GM19238 (cell line): ENCODE results near the gene ARHGEF17.

Source experiments
- DNase-seq: peaks from one replicate; pipeline ENCODE4 v3.0.0; 2011; ENCODE audit warnings: low spot score; ENCODE audit not compliant: insufficient read length

ARHGEF17 gene

DNA sequence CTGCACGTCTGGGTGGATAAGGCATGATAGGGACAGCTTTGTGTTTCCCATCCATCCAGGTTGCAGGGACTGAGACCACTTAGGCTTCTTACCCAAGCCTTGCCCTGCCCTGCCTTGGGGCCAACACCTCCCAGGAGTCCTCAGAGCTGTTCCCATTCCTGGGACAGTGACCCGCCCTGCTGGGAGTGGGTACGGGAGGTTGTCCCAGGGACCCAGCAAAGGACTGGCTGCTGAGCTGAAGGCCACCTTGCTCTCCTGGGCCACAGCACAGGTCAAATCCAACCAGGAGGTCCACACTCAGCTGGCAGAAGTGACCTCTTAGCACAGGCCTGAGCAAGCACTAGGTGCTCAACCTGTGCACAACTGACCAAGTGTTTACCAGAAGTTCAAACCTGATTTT is 16.9 kb upstream of the ARHGEF17 start:
- no peak for DNase-seq

DNA sequence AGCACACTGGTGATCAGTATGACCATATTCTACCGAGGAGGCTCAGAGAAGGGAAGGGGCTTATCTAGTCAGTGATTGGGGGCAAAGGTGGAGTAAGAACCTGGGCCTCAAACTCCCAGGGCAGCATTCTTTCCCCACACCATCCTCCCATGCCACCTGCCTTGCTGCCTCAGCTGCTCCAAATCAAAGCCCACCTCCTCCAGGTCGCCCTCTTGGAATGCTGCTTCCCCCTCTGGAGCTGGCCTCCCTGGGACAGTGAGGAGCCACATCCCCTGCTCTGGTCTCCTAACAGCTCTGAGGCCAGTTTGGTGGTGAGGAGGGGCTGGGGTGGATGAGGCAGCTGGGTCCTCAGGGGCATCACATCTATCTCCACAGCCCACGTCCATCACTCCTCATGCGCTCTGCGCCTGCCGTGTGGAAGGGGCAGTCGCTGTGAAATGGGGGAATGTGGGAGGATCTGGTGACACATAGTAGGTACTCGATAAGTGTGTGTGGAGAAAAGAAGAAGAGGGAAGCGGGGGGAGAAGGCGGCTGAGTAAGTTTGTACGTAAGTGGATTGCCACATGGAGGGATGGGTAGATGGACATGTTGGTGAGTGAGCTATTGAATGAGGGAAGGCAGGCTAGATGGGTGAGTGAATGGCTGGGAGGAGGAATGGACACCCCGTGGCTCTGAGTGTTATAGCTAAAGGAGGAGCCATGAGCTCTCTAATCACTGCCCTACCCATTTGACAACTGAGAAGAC is 16.1 kb upstream of the ARHGEF17 start:
- no peak for DNase-seq

DNA sequence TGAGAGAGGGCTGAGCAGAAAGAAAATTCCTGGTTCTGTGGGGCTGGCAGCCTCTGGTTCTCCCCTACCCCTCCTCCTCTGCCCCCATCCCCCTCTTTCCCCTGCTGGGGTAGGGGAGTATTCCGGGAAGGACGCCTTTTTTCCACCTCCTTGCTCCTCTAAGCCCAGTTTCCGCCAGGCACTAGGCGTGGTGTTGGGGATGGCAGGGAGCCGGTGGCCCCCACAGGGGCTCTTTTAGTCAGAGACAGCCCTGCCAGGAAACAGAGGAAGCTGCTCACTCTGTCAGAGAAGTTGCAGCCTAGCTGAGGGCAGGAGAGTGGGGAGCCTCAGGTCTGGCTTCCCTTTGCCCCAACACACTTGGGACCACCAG is 15.6 kb upstream of the ARHGEF17 start:
- DNase-seq = no peak

DNA sequence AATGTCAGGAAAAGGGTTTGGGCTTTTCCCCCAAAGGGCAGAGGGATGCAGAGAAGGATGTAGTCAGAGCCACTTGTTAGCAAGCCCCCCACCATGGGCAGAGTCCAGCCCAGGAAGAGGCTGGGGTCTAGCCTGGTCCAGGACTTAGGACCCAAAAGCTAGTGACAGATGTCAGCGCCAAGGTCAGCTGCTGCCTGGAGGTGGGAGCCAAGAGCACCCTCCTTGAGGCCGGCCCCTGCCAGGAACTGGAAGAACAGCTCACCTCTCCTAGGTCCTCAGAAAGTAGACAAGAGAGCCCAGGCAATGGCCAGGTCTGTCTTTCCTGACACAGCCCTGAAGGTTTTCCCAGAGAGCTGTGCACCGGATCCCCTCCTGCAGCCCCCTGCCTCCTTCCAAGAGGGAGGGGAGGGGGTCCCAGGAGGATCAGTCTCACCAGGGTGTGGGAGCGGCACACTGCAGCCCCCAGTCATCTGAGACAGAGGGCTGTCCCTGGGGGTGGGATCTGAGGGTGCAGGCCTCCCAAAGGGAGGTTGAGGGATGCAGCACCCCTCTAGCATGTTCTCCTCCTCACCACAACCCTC is 14.6 kb upstream of the ARHGEF17 start:
- no peak for DNase-seq

DNA sequence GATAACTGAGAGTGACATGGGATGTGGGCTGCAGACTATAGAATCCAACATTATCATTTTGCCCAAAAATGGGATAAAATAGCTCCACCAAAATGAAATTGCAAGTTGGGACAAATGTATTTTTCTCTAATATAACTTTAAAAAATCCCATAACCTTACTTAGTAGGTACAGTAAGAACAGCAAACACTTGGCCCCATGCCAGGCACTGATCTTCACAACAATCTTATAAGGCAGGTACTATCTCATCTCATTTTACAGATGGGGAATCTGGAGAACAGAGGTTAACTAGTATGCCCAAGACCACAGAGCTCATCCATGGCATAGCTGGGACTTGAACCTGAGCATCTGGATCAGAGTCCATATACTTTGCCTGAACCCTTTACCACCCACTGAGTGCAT is 13.5 kb upstream of the ARHGEF17 start:
- no peak for DNase-seq

DNA sequence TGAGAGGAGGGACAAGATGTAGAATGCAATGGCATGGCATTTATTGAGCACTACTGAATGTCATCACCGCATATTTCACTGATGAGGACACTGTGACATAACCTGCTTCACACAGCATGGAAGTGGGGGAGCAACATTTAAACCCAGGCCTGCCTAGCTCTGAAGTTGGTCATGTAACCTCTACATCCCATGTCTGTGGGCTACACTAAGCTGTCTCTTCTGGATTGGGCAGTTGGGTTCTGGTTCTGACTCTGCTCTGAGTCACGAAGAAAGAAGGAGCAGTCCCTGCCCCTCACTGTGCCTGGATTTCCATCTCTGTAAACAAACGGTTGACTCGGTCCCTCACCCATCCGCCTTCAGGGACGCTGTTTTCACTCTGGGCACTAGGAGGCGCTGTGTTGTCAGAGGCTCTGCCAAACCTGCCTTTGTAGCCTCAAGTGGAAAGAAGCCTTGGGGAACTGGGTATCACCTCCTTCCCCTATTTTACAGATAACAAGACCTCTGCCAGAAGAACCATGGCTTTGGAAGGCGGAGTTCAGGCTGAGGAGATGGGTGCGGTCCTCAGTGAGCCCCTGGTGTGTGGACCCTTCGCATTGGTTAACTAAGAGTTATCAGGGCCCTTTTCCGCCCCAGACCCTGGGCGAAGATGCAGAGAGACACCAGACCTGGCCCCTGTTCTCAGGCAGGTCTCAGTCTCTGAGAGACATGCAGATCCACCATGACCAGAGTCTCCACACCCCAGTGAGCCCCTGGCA is 12.7 kb upstream of the ARHGEF17 start:
- DNase-seq = peak; percentile 75

DNA sequence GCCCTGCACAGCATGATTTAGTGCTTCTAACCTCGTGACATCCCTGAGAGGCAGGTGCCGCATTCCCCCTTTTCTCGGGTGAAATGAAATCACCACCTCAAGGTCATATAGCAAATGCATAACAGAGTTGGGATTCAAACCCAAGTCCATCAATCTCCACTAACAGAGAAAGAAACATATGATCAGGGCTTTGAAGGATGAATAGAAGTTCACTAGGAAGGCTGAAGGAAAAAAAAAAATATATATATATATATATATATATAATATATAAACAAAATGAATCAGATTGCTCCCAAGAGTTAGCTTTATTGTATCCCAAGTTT is 12.1 kb upstream of the ARHGEF17 start:
- no peak for DNase-seq

DNA sequence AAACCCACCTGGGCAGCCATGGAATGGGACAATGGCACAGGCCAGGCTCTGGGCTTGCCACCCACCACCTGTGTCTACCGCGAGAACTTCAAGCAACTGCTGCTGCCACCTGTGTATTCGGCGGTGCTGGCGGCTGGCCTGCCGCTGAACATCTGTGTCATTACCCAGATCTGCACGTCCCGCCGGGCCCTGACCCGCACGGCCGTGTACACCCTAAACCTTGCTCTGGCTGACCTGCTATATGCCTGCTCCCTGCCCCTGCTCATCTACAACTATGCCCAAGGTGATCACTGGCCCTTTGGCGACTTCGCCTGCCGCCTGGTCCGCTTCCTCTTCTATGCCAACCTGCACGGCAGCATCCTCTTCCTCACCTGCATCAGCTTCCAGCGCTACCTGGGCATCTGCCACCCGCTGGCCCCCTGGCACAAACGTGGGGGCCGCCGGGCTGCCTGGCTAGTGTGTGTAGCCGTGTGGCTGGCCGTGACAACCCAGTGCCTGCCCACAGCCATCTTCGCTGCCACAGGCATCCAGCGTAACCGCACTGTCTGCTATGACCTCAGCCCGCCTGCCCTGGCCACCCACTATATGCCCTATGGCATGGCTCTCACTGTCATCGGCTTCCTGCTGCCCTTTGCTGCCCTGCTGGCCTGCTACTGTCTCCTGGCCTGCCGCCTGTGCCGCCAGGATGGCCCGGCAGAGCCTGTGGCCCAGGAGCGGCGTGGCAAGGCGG is 11.4 kb upstream of the ARHGEF17 start:
- DNase-seq = no peak

DNA sequence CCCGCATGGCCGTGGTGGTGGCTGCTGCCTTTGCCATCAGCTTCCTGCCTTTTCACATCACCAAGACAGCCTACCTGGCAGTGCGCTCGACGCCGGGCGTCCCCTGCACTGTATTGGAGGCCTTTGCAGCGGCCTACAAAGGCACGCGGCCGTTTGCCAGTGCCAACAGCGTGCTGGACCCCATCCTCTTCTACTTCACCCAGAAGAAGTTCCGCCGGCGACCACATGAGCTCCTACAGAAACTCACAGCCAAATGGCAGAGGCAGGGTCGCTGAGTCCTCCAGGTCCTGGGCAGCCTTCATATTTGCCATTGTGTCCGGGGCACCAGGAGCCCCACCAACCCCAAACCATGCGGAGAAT is 10.9 kb upstream of the ARHGEF17 start:
- no peak for DNase-seq

DNA sequence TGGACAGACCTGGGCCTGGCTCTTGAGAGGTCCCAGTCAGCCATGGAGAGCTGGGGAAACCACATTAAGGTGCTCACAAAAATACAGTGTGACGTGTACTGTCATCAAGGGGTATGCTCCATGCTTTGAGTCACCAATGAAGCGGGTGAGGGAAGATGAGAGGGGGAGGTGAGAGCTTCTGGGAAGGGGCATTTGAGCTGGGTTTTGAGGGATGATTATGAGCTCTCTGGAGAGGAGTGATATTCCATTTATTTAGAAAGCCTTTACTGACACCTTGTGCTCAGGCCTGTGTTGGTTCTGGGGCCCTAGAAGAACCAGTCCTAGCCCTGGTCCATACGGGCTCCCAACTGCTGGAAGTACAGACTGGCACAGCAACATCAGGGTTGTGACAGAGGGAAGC is 10.4 kb upstream of the ARHGEF17 start:
- no peak for DNase-seq

DNA sequence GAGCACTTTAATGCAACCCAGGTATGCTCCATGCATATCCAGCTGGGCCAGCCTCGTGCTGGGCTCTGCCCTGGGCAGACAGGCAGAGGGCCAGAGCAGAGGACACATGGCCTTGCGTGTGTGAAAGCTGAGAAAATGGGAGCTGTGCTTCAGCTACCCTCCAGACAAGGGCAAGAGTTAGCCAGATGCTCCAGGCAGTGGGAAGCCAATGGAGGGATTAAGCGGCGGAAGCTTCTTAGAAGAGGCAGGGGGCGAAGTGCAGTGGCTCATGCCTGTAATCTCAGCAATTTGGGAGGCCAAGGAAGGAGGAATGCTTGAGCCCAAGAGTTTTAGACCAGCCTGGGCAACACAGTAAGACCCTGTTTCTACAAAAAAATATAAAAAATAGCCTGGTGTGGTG is 9.8 kb upstream of the ARHGEF17 start:
- DNase-seq = no peak

DNA sequence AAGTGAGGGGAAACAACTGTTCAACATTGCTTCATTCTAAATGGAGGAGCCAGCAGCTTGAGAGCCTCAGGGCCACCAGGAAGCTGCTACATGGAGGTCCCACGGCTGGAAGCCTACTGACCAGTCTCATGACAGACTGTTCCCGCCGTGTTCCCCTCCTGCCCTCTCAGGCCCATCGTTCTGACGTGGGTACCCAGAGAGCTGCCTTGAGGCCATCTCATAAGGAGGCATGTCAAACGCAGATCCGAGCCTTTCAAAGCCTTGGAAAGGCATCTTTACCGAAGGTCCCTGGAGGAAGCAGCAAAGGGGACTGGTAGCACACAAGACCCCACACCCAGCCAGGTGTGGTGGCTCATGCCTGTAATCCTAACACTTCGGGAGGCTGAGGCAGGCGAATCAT is 8.3 kb upstream of the ARHGEF17 start:
- no peak for DNase-seq

DNA sequence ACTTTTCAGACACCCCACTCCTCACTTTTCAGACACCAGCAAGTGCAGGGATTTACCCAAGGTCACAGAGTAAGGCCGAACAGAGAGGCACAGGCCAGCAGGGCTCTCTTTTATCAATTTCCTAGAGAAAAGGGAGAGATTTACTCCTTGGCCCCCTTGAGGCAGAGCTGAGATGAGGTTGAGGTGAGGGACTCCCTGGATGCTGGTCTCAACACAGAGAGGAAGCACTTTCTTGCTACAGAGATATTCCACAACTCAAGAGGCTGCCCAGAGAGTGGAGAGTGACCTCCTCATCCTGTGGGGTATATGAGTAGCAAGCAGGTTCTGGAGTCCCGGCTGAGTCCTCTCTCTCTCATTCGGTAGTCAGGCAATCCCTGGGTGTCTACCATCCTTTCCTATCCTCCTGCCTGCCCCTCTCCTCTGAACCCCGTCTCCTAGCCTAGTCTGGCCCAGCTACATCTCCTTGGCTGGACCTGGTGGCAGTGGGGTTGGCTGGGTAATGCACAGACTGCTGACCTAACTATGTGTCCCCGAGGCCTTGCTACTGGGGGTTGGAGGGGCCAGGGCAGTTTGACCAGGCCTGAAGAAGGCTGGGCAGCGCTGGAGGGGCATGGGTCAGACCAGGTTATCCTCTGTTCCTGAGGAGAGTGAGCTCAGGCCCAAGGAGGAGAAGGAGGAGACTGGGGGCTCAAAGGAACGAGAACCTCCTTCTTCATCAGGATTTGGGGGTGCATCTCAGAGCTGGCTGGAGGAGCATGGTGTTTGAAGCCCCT is 1.8 kb upstream of the ARHGEF17 start:
- no peak for DNase-seq

DNA sequence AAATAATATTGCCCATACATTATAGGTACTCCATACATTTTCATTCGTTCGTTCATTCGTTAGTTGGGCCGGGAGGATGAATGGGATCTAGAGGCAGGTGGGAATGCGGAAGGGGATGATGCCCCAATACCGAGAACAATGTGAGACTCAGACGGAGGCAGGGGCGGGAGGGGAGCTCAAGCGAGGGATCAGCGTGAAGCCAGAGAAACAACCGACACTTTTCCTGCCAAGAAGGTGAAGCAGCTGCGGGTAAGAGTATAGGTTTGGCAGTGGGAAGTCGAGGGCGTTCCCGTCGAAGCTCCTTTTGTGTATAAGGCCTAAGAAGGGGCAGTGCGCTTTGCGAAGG is 1.1 kb upstream of the ARHGEF17 start:
- no peak for DNase-seq

DNA sequence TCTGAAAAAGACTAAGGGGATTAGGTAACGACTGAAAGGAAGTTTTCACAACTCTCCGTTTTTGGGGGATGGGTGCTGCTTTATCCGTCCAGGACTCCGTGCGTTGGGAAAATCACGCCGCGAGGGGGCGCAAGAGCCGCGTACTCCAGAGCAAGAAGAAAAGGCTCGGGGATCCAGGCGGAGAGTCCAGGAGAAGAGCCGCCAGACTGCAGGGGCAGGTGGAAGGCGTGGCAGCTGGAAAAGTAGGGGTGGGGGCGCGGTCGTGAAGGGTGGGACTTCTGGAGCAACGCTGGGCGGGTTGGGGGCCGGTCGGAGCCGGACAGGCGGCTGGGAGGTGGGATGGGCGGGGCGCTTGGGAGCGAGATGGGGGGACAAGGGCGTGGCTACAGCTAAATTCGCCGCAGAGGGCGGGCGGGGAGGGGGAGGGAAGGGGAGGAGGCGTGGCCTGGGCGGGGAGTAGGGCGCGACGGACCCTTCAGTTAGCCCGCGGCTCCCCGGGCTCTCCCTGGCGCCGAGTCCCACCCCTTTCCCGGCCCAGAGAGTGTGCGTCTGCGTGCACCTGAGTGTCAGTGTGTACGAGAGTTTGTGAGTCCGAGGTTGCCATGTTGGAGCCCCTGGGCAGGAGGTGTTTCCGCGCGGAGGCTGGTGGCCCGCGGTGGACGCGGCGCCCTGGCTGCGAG is 613 bp upstream of the ARHGEF17 start:
- peak; percentile 89 for DNase-seq

DNA sequence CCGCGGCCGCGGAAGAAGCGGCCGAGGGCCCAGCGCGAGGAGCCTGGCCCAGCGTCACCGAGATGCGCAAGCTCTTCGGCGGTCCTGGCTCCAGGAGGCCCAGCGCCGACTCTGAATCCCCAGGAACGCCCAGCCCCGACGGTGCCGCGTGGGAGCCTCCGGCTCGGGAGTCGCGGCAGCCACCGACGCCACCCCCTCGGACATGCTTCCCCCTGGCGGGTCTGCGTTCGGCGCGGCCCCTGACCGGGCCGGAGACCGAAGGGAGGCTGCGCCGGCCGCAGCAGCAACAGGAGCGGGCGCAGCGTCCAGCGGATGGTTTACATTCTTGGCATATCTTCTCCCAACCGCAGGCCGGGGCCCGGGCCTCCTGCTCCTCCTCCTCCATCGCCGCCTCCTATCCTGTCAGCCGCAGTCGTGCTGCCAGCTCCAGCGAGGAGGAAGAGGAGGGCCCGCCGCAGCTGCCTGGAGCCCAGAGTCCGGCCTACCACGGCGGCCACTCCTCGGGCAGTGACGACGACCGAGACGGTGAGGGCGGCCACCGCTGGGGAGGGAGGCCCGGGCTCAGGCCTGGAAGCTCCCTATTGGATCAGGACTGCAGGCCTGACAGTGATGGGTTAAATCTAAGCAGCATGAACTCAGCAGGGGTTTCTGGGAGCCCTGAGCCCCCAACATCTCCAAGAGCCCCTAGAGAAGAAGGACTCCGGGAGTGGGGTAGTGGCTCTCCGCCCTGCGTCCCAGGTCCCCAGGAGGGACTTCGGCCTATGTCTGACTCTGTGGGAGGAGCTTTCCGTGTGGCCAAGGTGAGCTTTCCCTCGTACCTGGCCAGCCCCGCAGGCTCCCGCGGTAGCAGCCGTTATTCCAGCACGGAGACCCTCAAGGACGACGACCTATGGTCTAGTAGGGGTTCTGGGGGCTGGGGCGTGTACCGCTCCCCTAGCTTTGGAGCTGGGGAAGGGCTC is 1.2 kb downstream of the ARHGEF17 start:
- no peak for DNase-seq

DNA sequence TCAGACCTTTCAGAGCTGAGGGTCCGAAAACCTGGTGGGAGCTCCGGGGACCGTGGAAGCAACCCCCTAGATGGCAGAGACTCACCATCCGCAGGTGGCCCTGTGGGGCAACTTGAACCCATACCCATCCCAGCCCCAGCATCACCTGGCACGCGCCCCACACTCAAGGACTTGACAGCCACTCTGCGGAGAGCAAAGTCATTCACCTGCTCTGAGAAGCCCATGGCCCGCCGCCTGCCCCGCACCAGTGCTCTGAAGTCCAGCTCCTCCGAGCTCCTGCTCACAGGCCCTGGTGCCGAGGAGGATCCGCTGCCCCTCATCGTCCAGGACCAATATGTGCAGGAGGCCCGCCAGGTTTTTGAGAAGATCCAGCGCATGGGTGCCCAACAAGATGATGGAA is 2.0 kb downstream of the ARHGEF17 start:
- no peak for DNase-seq

DNA sequence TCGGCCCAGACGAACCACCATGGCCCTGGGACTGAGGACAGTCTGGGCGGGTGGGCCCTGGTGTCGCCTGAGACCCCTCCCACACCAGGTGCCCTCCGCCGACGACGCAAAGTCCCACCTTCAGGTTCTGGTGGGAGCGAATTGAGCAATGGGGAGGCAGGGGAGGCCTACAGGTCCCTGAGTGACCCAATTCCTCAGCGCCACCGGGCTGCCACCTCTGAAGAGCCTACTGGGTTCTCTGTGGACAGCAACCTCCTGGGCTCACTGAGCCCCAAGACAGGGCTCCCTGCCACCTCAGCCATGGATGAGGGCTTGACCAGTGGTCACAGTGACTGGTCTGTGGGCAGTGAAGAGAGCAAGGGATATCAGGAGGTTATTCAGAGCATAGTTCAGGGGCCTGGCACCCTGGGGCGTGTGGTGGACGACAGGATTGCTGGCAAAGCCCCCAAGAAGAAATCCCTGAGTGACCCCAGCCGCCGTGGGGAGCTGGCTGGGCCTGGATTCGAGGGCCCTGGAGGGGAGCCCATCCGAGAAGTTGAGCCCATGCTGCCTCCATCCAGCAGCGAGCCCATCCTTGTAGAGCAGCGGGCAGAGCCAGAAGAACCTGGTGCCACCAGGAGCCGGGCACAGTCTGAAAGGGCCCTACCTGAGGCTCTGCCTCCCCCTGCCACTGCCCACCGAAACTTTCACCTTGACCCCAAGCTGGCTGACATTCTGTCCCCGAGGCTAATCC is 2.8 kb downstream of the ARHGEF17 start:
- no peak for DNase-seq

DNA sequence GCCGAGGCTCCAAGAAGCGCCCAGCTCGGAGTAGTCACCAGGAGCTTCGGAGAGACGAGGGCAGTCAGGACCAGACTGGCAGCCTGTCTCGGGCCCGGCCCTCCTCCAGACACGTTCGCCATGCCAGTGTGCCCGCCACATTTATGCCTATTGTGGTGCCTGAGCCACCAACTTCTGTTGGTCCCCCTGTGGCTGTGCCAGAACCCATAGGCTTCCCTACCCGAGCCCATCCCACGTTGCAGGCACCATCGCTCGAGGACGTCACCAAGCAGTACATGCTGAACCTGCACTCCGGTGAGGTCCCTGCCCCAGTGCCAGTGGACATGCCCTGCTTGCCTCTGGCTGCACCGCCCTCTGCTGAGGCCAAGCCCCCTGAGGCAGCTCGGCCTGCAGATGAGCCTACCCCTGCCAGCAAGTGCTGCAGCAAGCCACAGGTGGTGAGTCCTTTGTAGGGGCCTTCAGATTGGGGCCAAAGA is 3.4 kb downstream of the ARHGEF17 start:
- DNase-seq = no peak
